ENCODE measurements around the gene NUDT6. TPM values are rescaled to one million over a fixed set of nuclear protein-coding genes. Genes with fewer than 3 reads are reported as not detected.

Gene NUDT6
- total RNA-seq, result 13.9 TPM
- long read RNA-seq, transcript NUDT6-201 (5 exons, 1,169 nt), result major isoform, 12 of 15 reads
- long read RNA-seq, partial matches to known transcripts, result 2 of 15 reads
- long read RNA-seq, other reads (novel, unspliced or antisense), result 1 of 15 reads

- peak within 1 kb of the TSS; percentile 91 for H3K4me3 ChIP-seq
- TF ChIP-seq CTCF (IDR thresholded peaks at IDR 0.05; ENCODE audit: borderline replicate concordance), result no peak
- H3K4me1 ChIP-seq, result peaks cover 33% of the 10 kb centered on the region
- peak; percentile 71 for DNase-seq
- H3K36me3 ChIP-seq, result no peaks in the 10 kb centered on the region
- no peaks in the 10 kb centered on the region for H3K9me3 ChIP-seq (replicated peaks)
- intact Hi-C loops (cut with micrococcal nuclease), result no loop called here
- peak within 1 kb of the TSS; percentile 91 for H3K27ac ChIP-seq (replicated peaks)
- H3K27me3 ChIP-seq (ENCODE audit: low read depth), result no peaks in the 10 kb centered on the region
Measured at GRCh38 chr4:122921971-122922876, at the start of gene NUDT6. NUDT6 (minus strand) TSS chr4:122922597; CDS start chr4:122922572, 25 bp downstream.

GRCh38 chr4:122968227-122968812, 45.9 kb upstream of the NUDT6 start:
- Histone ChIP-seq H3K9me3 (replicated peaks) (no peaks in the 10 kb centered on the region), H3K4me3 (no peak overlapping the region), H3K27ac (replicated peaks) (no peak overlapping the region), H3K36me3 (peaks cover 5% of the 10 kb centered on the region), H3K27me3 (ENCODE audit: low read depth) (no peaks in the 10 kb centered on the region), H3K4me1 (no peaks in the 10 kb centered on the region)
- TF ChIP-seq CTCF (IDR thresholded peaks at IDR 0.05; ENCODE audit: borderline replicate concordance), result no peak
- intact Hi-C loops (cut with micrococcal nuclease), result no loop called here
- DNase-seq, result no peak

GRCh38 chr4:122967231-122967630, 44.8 kb upstream of the NUDT6 start:
- Histone ChIP-seq H3K4me3 (no peak overlapping the region), H3K9me3 (replicated peaks) (no peaks in the 10 kb centered on the region)
- intact Hi-C loops (cut with micrococcal nuclease), result no loop called here

GRCh38 chr4:122966201-122966600, 43.8 kb upstream of the NUDT6 start:
- H3K4me3 ChIP-seq, result no peak overlapping the region
- TF ChIP-seq CTCF (IDR thresholded peaks at IDR 0.05; ENCODE audit: borderline replicate concordance), result no peak

More at GRCh38 chr4:122967231-122967630, 44.8 kb upstream of the NUDT6 start:
- peaks cover 5% of the 10 kb centered on the region for H3K36me3 ChIP-seq
- TF ChIP-seq CTCF (IDR thresholded peaks at IDR 0.05; ENCODE audit: borderline replicate concordance), result no peak
- H3K27ac ChIP-seq (replicated peaks), result no peak overlapping the region
- DNase-seq, result no peak
- H3K27me3 ChIP-seq (ENCODE audit: low read depth), result no peaks in the 10 kb centered on the region
- H3K4me1 ChIP-seq, result no peaks in the 10 kb centered on the region

GRCh38 chr4:122963216-122963615, 40.8 kb upstream of the NUDT6 start:
- DNase-seq, result no peak
- Histone ChIP-seq H3K27ac (replicated peaks) (no peak overlapping the region), H3K9me3 (replicated peaks) (no peaks in the 10 kb centered on the region), H3K4me3 (no peak overlapping the region), H3K36me3 (no peaks in the 10 kb centered on the region), H3K4me1 (peaks cover 19% of the 10 kb centered on the region), H3K27me3 (ENCODE audit: low read depth) (no peaks in the 10 kb centered on the region)
- intact Hi-C loops (cut with micrococcal nuclease), result no loop called here
- TF ChIP-seq CTCF (IDR thresholded peaks at IDR 0.05; ENCODE audit: borderline replicate concordance), result no peak

More at GRCh38 chr4:122966201-122966600, 43.8 kb upstream of the NUDT6 start:
- intact Hi-C loops (cut with micrococcal nuclease), result no loop called here
- no peak for DNase-seq
- Histone ChIP-seq H3K27ac (replicated peaks) (no peak overlapping the region), H3K9me3 (replicated peaks) (no peaks in the 10 kb centered on the region), H3K4me1 (peaks cover 1% of the 10 kb centered on the region), H3K27me3 (ENCODE audit: low read depth) (no peaks in the 10 kb centered on the region), H3K36me3 (peaks cover 5% of the 10 kb centered on the region)
